Measurements from ENCODE around the gene SPANXC.

DNA sequence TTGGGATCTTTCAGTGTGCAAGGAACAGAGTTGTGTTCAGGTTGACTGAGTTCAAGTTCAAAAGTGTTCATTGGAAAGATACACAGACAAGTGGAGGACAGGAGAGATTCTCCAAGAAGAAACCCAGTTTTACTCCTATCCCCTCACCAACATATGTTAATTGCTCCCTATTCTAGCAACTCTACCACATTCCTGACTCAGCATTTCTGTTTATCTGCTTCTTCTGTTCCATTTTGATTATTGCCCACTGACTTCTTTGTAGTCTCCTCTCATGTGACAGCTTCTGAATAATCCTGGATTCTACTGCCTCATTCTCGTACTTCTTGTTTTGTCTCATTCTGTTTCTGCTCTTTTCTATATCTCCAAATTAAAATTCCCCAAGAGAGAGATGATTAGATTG is 15.8 kb upstream of the SPANXC start:
- TF ChIP-seq, protein P1, sequence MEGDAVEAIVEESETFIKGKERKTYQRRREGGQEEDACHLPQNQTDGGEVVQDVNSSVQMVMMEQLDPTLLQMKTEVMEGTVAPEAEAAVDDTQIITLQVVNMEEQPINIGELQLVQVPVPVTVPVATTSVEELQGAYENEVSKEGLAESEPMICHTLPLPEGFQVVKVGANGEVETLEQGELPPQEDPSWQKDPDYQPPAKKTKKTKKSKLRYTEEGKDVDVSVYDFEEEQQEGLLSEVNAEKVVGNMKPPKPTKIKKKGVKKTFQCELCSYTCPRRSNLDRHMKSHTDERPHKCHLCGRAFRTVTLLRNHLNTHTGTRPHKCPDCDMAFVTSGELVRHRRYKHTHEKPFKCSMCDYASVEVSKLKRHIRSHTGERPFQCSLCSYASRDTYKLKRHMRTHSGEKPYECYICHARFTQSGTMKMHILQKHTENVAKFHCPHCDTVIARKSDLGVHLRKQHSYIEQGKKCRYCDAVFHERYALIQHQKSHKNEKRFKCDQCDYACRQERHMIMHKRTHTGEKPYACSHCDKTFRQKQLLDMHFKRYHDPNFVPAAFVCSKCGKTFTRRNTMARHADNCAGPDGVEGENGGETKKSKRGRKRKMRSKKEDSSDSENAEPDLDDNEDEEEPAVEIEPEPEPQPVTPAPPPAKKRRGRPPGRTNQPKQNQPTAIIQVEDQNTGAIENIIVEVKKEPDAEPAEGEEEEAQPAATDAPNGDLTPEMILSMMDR (conservative IDR thresholded peaks at IDR 0.05 in 1 of 2, IDR thresholded peaks at IDR 0.05 in 1 of 2; ENCODE audit: extremely low read depth in 1 of 2, insufficient read depth in 1 of 2, low read depth in 1 of 2, low read length in 2 of 2) = no peak
- TF ChIP-seq EZH2 (IDR thresholded peaks at IDR 0.05; ENCODE audit: borderline replicate concordance, low read length) = no peak

All from mammary epithelial cell (primary cell).